ENCODE results near the gene SLC25A42. TPM values are rescaled to one million over a fixed set of nuclear protein-coding genes. Genes with fewer than 3 reads are reported as not detected.

SLC25A42 gene, protein sequence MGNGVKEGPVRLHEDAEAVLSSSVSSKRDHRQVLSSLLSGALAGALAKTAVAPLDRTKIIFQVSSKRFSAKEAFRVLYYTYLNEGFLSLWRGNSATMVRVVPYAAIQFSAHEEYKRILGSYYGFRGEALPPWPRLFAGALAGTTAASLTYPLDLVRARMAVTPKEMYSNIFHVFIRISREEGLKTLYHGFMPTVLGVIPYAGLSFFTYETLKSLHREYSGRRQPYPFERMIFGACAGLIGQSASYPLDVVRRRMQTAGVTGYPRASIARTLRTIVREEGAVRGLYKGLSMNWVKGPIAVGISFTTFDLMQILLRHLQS
- 15.6 TPM for total RNA-seq

DNA sequence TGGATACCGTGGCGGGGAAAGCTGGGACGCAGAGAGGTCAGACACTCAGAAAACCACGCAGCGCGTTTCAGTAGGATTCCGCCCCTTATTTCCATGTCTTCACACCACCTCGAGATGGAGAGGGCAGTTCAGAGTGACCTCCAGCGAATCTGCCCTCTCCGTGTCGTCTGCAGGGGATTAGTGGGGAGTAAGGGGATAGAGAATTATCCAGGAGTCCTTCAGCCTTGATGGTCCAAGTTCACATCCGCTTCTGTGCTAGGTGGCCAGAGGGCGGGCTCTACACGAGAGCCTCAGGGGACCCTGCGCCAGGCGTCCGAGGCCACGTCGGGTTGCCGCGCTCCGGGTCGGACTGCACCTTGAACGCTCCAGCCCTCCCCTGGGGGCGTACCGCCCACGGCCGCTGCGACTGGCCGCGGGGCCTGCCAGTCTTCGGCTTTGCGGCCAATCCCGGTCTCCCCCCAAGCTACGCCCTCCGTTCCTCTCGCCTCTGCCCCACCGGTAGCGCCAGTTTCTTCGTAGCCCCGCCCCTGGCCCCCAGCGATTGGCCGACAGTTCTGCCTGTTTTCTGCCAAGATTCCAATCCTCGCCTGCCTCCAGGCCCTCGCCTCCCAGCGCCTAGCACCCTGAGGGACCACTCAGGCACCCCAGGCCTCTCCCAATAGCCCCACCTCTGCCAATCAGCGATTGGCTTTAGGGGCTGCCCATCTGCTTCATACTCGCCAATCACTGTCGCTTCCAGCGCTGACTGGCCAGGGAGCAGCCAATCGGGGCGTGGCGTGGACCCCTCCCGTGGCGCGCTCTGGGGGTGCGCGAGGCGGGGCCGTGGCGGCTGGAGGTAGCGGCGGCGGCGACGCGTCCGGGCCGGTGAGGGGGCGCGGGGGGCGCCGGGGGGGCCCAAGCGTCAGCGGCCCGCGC lies at the start of gene SLC25A42:
TSS of gene SLC25A42 (plus strand) at position 812 of the 915 bp plus-strand sequence. CDS start 32,131 bp downstream, outside the sequence.

GRCh38 chr19:19033426-19034203 lies 30.2 kb upstream of the SLC25A42 start, which contains the start of the genes ARMC6 and SUGP2:
TSS of gene ARMC6 (plus strand) at chr19:19033603. CDS start at chr19:19034210, 607 bp downstream.
TSS of gene SUGP2 (minus strand) at chr19:19033517. CDS start at chr19:19031071, 2,446 bp downstream.

GRCh38 chr19:19138109-19138981 lies 74.6 kb downstream of the SLC25A42 start, which contains the start of gene TMEM161A:
TSS of gene TMEM161A (minus strand) at chr19:19138478. CDS start at chr19:19138428, 50 bp downstream.

Other genes starting within 250 kb of the SLC25A42 start
- 83.0 TPM for gene UPF1, start 232.0 kb upstream of the SLC25A42 start, total RNA-seq
- 6.8 TPM for gene CERS1, start 167.8 kb upstream of the SLC25A42 start, total RNA-seq
- gene COPE, start 144.6 kb upstream of the SLC25A42 start, total RNA-seq = 118 TPM
- gene DDX49, start 144.3 kb upstream of the SLC25A42 start, total RNA-seq = 43.4 TPM
- gene HOMER3, start 122.8 kb upstream of the SLC25A42 start, total RNA-seq = 47.6 TPM
- gene SUGP2, start 30.5 kb upstream of the SLC25A42 start, total RNA-seq = 55.1 TPM
- 35.1 TPM for gene ARMC6, start 30.4 kb upstream of the SLC25A42 start, total RNA-seq
- gene TMEM161A, start 74.5 kb downstream of the SLC25A42 start, total RNA-seq = 26.9 TPM
- 0.18 TPM for gene MEF2B, start 106.3 kb downstream of the SLC25A42 start, total RNA-seq
- gene BORCS8, start 128.2 kb downstream of the SLC25A42 start, total RNA-seq = 10.2 TPM
- 74.7 TPM for gene RFXANK, start 128.3 kb downstream of the SLC25A42 start, total RNA-seq
- gene NR2C2AP, start 139.4 kb downstream of the SLC25A42 start, total RNA-seq = 8.3 TPM
- gene NCAN, start 148.0 kb downstream of the SLC25A42 start, total RNA-seq = 0.23 TPM
- 2.3 TPM for gene TM6SF2, start 209.3 kb downstream of the SLC25A42 start, total RNA-seq

All from metanephros (tissue), 1 donor.